ENCODE results near the gene SIVA1.

Gene SIVA1

GRCh38 chr14:104708606-104709268 is 44.2 kb upstream of the SIVA1 start:
- no peak overlapping the region for H3K27ac ChIP-seq
- TF ChIP-seq CTCF (conservative IDR thresholded peaks at IDR 0.05) = peak; percentile 95

GRCh38 chr14:104709387-104710039 is 43.4 kb upstream of the SIVA1 start:
- H3K27ac ChIP-seq = no peak overlapping the region
- no peak for TF ChIP-seq CTCF (conservative IDR thresholded peaks at IDR 0.05)

- H3K27ac ChIP-seq = no peak overlapping the region
- TF ChIP-seq CTCF (conservative IDR thresholded peaks at IDR 0.05) = no peak
Measured at GRCh38 chr14:104710071-104710735, 42.7 kb upstream of the SIVA1 start.

GRCh38 chr14:104712881-104713734 is 39.8 kb upstream of the SIVA1 start:
- no peak overlapping the region for H3K27ac ChIP-seq
- no peak for TF ChIP-seq CTCF (conservative IDR thresholded peaks at IDR 0.05)

GRCh38 chr14:104714066-104714465 is 38.9 kb upstream of the SIVA1 start:
- TF ChIP-seq CTCF (conservative IDR thresholded peaks at IDR 0.05) = no peak
- no peak overlapping the region for H3K27ac ChIP-seq

- H3K27ac ChIP-seq = no peak overlapping the region
- TF ChIP-seq CTCF (conservative IDR thresholded peaks at IDR 0.05) = no peak
Measured at GRCh38 chr14:104714681-104715080, 38.3 kb upstream of the SIVA1 start.

- TF ChIP-seq CTCF (conservative IDR thresholded peaks at IDR 0.05) = no peak
- H3K27ac ChIP-seq = no peak overlapping the region
Measured at GRCh38 chr14:104715416-104715815, 37.5 kb upstream of the SIVA1 start.
